Transverse colon (tissue), 3 donors: ENCODE results near the gene RTEL1.

Experiments
- POLR2A ChIP-seq: fragments of 450-650 bp; IDR thresholded peaks from one replicate; pipeline ENCODE4 v1.6.1; 2016; ENCODE audit warnings: antibody characterized with exemption, mild to moderate bottlenecking, moderate library complexity
- TF ChIP-seq, protein P1 (sequence below), 5 experiments: fragments of 200-600 bp in 3 of 5; fragments of 450-650 bp in 2 of 5; sonication (generic) in 3 of 5; IDR thresholded peaks; 1 replicate in 2 of 5; 2 replicates in 3 of 5; pipeline ENCODE4 v1.5.1; 2016 to 2017; ENCODE audit warnings: antibody characterized with exemption in 5 of 5, inconsistent platforms in 3 of 5, mild to moderate bottlenecking in 2 of 5, moderate library complexity in 1 of 5

DNA sequence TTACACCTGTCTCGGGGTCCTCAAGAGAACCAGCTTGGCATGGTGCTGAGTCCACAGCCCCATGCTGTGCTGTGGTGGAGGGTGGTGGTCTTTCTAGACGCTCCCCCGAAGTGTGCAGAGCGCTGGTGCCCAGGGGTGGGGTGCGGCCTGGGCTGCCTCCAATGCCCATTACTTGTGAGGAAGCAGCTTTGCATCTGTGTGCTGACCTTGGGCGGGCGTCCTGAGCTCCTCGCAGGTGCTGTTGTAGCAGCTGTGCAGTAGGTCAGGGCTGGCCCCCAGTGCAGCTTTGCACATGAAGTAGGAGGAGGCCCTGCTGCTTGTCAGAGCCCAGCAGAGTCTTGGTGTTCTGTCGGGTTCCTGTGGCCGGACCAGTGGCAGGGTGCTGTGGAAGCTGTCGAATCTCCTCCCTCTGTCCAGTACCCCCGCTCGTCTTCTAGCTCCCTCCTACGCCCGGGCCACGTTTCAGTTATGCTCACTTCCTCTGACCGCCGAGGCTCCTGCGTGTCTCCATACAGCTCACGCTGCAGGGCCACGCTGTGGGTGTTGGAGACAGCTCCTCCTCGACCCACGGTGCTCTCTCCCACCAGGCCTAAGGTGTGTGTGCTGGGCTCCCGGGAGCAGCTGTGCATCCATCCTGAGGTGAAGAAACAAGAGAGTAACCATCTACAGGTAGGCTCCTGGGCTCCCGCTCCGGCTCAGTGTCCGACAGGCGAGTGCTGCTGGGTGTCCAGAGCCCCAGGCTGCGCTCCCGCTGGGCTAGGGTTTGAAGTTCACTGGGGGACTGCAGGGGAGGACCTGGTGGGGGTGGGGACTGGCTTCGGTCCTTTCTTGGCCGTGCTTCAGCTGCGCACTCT lies 4.1 kb downstream of the RTEL1 start:
- TF ChIP-seq, protein P1, sequence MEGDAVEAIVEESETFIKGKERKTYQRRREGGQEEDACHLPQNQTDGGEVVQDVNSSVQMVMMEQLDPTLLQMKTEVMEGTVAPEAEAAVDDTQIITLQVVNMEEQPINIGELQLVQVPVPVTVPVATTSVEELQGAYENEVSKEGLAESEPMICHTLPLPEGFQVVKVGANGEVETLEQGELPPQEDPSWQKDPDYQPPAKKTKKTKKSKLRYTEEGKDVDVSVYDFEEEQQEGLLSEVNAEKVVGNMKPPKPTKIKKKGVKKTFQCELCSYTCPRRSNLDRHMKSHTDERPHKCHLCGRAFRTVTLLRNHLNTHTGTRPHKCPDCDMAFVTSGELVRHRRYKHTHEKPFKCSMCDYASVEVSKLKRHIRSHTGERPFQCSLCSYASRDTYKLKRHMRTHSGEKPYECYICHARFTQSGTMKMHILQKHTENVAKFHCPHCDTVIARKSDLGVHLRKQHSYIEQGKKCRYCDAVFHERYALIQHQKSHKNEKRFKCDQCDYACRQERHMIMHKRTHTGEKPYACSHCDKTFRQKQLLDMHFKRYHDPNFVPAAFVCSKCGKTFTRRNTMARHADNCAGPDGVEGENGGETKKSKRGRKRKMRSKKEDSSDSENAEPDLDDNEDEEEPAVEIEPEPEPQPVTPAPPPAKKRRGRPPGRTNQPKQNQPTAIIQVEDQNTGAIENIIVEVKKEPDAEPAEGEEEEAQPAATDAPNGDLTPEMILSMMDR (IDR thresholded peaks at IDR 0.05): no peak
- TF ChIP-seq POLR2A: no peak
